Heart right ventricle (tissue), 16 donors: ENCODE results near the gene PLA2G4E. TPM values are rescaled to one million over a fixed set of nuclear protein-coding genes. Genes with fewer than 3 reads are reported as not detected.
A peak's percentile ranks its signal among the peaks of the same experiment; 100 is the strongest.

Experiments
- ATAC-seq, 8 donors: fragments of 200-7000 bp; cut with Tn5 transposase; one replicate each; pipeline ENCODE4 v1.9.1; 2020; ENCODE audit warnings: mild to moderate bottlenecking in 8 of 8, moderate library complexity in 8 of 8, moderate number of reproducible peaks in 1 of 8
- DNase-seq, 2 donors: peaks; one replicate each; pipeline ENCODE4 v3.0.0-alpha.2; 2020
- H3K27ac ChIP-seq, 10 donors: fragments of 200-600 bp; sonication (generic) in 2 of 10; one replicate each; pipeline versions ENCODE4 v1.5.0 to v1.8.0; 2020 to 2022; ENCODE audit warnings: mild to moderate bottlenecking in 3 of 10
- H3K27me3 ChIP-seq, 7 donors: fragments of 200-600 bp; one replicate each; pipeline ENCODE4 v1.8.0; 2021 to 2022; ENCODE audit warnings: mild to moderate bottlenecking in 2 of 7
- H3K36me3 ChIP-seq, 9 donors: fragments of 200-600 bp; sonication (generic) in 1 of 9; one replicate each; pipeline versions ENCODE4 v1.5.0 to v1.8.0; 2020 to 2022; ENCODE audit warnings: mild to moderate bottlenecking in 2 of 9
- H3K4me1 ChIP-seq, 9 donors: fragments of 200-600 bp; sonication (generic) in 1 of 9; one replicate each; pipeline versions ENCODE4 v1.5.0 to v1.8.0; 2020 to 2022; ENCODE audit warnings: mild to moderate bottlenecking in 4 of 9
- H3K4me3 ChIP-seq, 10 donors: fragments of 200-600 bp; sonication (generic) in 2 of 10; one replicate each; pipeline versions ENCODE4 v1.5.0 to v1.8.0; 2020 to 2022; ENCODE audit warnings: mild to moderate bottlenecking in 7 of 10, moderate library complexity in 2 of 10
- H3K9me3 ChIP-seq, 11 donors: fragments of 200-600 bp in 10 of 11; sonication (generic) in 2 of 11; one replicate each; pipeline versions ENCODE4 v1.5.0 to v1.8.0; 2013 to 2022; ENCODE audit warnings: mild to moderate bottlenecking in 2 of 11, control low read depth in 1 of 11, moderate library complexity in 1 of 11
- WGBS, 2 donors: extraction: QIAGEN DNeasy Blood & Tissue Kit; methylation state at CpG; one replicate each; pipeline ENCODE4 v1.1.7; 2013; ENCODE audit warnings: inconsistent platforms in 1 of 2; 5-methylcytosine and 5-hydroxymethylcytosine counted together
- intact Hi-C, 10 donors: fragments of 100-400 bp; cut with DNase I; formaldehyde crosslinking; loops; one replicate each; pipeline versions ENCODE4 v1.11.1 to v1.14.2; 2022
- polyA plus RNA-seq, 2 donors: library from polyadenylated mRNA; stranded (reverse); fragments of 200-250 nt; gene quantifications; one replicate each; pipeline ENCODE4 v1.2.3, GENCODE V29; 2013
- total RNA-seq, 10 donors: library from RNA; stranded (reverse); fragmentation: NEBNext Ultra II Directional in 3 of 10; extraction: Animal tissue kit (Norgen Biotek cat#: 25700) in 3 of 10; gene quantifications; one replicate each; pipeline versions ENCODE4 v1.2.1 to v1.2.4, GENCODE V29; 2021 to 2023
- TF ChIP-seq, protein P1 (sequence below), 9 donors: fragments of 200-600 bp; sonication (generic) in 2 of 9; IDR thresholded peaks; one replicate each; pipeline versions ENCODE4 v1.5.0 to v1.8.0; 2021 to 2022; ENCODE audit warnings: antibody characterized with exemption in 9 of 9, mild to moderate bottlenecking in 5 of 9, moderate library complexity in 1 of 9
- donor health status: Arrhythmogenic right ventricular cardiomyopathy.
- donor health status: ischemic (EF 13 %, LVEDD 7.1; RV severe dilation, severe dysfunction).
- donor health status: healthy with polysubstance abuse.
- donor health status: DM: no; HTN: yes; CAD: no.
- donor health status: DM: no; HTN: no; CAD: no.
- donor health status: ischemic (EF 25% LVEDD 6.9; RV normal size, moderate dysfunction).
- donor health status: ischemic (EF 25% LVEDD 5.7; RV mildly dilated, moderate dysfunction).
- donor health status: healthy.
- donor health status: DM: yes; HTN: yes; CAD: no.
- donor health status: Ischemic cardiomyopathy.
- donor health status: ischemic (EF 35%, LVEDD 5.7; RV mildly dilated, moderate dysfunction).
- donor health status: nonischemic (EF 11% LVEDD 7.7; RV severe dilation, severe dysfunction).
- donor health status: DM: yes; HTN: yes; CAD: no.
- donor health status: PGD.
- donor health status: ischemic (EF 29% LVEDD 5.4; RV normal size, mild dysfunction).
- donor health status: nonischemic (EF 23%, LVEDD 6.1; RV moderate dilation, normal function).

Gene PLA2G4E
- total and polyA plus RNA-seq, 12 donors = 0.05 to 0.79 (median 0.07) TPM; not detected in 7

DNA sequence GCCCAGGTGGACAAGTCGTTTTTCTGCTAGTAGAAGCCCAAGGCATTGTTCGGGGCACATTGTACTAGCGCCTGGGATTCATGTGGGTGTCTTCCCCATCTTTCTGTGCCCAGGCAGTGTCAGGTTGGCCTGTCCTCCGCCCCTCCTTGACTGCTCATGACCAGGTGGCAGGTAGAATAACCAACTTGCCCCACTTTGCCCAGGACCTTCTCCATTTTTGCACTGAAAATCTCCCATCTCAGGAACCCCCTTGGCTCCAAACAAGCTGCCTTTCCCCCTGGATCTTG, 39.6 kb upstream of the PLA2G4E start:
- Histone ChIP-seq H3K36me3 (no peaks in the 10 kb centered on the region), H3K27me3 (peaks cover 0 to 17% (median 0%) of the 10 kb centered on the region in 7 donors), H3K4me3 (no peak overlapping the region), H3K4me1 (peaks cover 0 to 20% (median 8%) of the 10 kb centered on the region in 9 donors), H3K9me3 (no peaks in the 10 kb centered on the region), H3K27ac (no peak overlapping the region)
- 81 to 86% methylated on average over 4 of the region's 4 CpGs for WGBS, 2 donors
- ATAC-seq = no peak
- TF ChIP-seq, protein P1, sequence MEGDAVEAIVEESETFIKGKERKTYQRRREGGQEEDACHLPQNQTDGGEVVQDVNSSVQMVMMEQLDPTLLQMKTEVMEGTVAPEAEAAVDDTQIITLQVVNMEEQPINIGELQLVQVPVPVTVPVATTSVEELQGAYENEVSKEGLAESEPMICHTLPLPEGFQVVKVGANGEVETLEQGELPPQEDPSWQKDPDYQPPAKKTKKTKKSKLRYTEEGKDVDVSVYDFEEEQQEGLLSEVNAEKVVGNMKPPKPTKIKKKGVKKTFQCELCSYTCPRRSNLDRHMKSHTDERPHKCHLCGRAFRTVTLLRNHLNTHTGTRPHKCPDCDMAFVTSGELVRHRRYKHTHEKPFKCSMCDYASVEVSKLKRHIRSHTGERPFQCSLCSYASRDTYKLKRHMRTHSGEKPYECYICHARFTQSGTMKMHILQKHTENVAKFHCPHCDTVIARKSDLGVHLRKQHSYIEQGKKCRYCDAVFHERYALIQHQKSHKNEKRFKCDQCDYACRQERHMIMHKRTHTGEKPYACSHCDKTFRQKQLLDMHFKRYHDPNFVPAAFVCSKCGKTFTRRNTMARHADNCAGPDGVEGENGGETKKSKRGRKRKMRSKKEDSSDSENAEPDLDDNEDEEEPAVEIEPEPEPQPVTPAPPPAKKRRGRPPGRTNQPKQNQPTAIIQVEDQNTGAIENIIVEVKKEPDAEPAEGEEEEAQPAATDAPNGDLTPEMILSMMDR (IDR thresholded peaks at IDR 0.05) = no peak
- intact Hi-C loops = loop anchor here in 1 of 10 donors (5.0 to 10.0 kb wide), 2 partner anchors 73 to 74 kb away; no protein-coding TSS in a partner anchor
- DNase-seq = no peak

GRCh38 chr15:42059661-42060476, 39.0 kb upstream of the PLA2G4E start:
- ATAC-seq (no peak), DNase-seq (peak; percentile 41 to 51)
- Histone ChIP-seq H3K36me3 (no peaks in the 10 kb centered on the region), H3K27ac (no peak overlapping the region), H3K4me1 (peaks cover 0 to 20% (median 8%) of the 10 kb centered on the region in 9 donors), H3K27me3 (peaks cover 0 to 19% (median 0%) of the 10 kb centered on the region in 7 donors), H3K9me3 (no peaks in the 10 kb centered on the region), H3K4me3 (no peak overlapping the region)
- intact Hi-C loops = loop anchor here in 6 of 10 donors (2.0 to 10.0 kb wide), 7 partner anchors 58 to 155 kb away; no protein-coding TSS in a partner anchor
- TF ChIP-seq, protein P1 (IDR thresholded peaks at IDR 0.05) = peak; percentile 81 to 96 (median 90)
- 43 to 46% methylated on average over 14 of the region's 14 CpGs for WGBS, 2 donors

DNA sequence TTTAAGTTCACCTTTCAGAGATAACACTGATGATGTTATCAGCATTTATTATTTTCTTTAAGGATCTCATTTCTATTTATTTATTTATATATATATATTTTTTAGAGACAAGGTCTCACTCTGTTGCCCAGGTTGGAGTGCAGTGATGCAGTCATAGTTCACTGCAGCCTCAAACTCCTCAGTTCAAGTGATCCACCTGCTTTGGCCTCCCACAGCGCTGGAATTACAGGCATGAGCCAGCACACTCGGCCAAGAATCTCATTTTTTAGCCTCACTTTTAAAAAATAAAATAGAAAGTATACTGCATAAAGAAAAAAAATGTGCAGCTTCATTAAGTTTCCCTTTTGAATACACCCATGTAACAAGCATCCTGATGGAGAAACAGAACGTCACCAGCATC, 37.9 kb upstream of the PLA2G4E start:
- Histone ChIP-seq H3K36me3 (no peaks in the 10 kb centered on the region), H3K4me3 (no peak overlapping the region), H3K27me3 (peaks cover 0 to 19% (median 0%) of the 10 kb centered on the region in 7 donors), H3K4me1 (peaks cover 0 to 20% (median 8%) of the 10 kb centered on the region in 9 donors), H3K9me3 (no peaks in the 10 kb centered on the region), H3K27ac (no peak overlapping the region)
- WGBS, 2 donors = 74 to 75% methylated on average over 3 of the region's 3 CpGs
- ATAC-seq = no peak
- no peak for DNase-seq
- intact Hi-C loops = loop anchor here in 7 of 10 donors (1.0 to 10.0 kb wide), 7 partner anchors 56 to 154 kb away; no protein-coding TSS in a partner anchor
- TF ChIP-seq, protein P1 (IDR thresholded peaks at IDR 0.05) = no peak

DNA sequence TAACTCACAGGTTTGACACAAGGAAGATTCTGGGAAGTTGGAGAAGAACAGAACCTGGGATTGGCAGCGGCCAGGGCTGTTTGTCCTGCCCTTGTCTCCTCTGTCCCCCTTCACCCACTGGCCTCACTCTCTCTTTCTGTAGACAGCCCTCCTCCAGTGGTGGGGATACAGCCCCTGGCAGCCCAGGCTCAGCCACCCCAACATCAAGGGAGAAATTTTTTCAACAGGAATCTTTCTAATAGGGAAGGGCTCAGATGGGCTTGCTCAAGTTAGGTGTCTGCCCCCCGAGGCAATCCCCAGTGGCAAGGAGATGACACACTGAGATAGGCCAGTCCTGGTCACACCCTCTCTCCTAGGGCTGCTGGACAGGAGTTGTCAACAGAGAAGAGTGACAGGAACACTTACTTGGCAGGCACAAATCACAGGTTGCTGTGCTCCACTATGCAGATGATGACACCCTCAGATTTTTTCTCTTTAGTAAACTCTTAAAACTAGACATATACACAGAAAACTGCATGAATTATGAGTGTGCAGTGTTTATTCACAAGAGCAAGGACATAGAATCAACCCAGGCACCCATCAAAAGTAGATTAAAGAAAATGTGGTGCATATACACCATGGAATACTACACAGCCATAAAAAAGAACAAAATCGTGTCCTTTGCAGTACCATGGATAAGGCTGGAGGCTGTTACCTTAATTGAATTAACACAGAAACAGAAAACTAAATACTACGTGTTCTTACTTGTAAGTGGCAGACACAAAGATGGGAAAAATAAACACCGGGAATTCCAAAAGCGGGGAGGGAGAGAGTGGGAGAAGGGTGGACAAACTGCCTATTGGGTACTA, 37.2 kb upstream of the PLA2G4E start:
- ATAC-seq = peak in 2 of 8 donors; percentile 4 to 23
- H3K4me3 ChIP-seq = no peak overlapping the region
- TF ChIP-seq, protein P1 (IDR thresholded peaks at IDR 0.05) = no peak

More for the DNA sequence above, 37.2 kb upstream of the PLA2G4E start:
- no peak for DNase-seq
- intact Hi-C loops = loop anchor here (1.0 to 10.0 kb wide), 7 partner anchors 56 to 153 kb away; no protein-coding TSS in a partner anchor
- peak overlapping the region in 1 of 10 donors; percentile 62 for H3K27ac ChIP-seq
- peaks cover 0 to 21% (median 8%) of the 10 kb centered on the region in 9 donors for H3K4me1 ChIP-seq
- H3K27me3 ChIP-seq = peaks cover 0 to 19% (median 0%) of the 10 kb centered on the region in 7 donors
- H3K9me3 ChIP-seq = no peaks in the 10 kb centered on the region
- 72 to 78% methylated on average over 6 of the region's 6 CpGs for WGBS, 2 donors
- no peaks in the 10 kb centered on the region for H3K36me3 ChIP-seq
